GM19023 (cell line): ENCODE measurements around the gene NCSTN.

Experiments
- ATAC-seq: cut with Tn5 transposase; IDR thresholded peaks from one replicate; pipeline ENCODE4 v1.9.1; 2021; ENCODE audit warnings: mild to moderate bottlenecking, moderate library complexity; ENCODE audit not compliant: unreplicated experiment

The NCSTN gene

GRCh38 chr1:160342953-160343869 lies at the start of gene NCSTN, which contains the start of gene COPA:
Gene NCSTN (plus strand): TSS chr1:160343383. CDS start chr1:160343397, 14 bp downstream.
Gene COPA (minus strand): TSS chr1:160343250. CDS start chr1:160343170, 80 bp downstream.
- peak; percentile 92 for ATAC-seq

- ATAC-seq = no peak
These were observed 47.1 kb upstream of the NCSTN start for GRCh38 chr1:160296036-160296435.

- no peak for ATAC-seq
These were observed 43.0 kb upstream of the NCSTN start for GRCh38 chr1:160300173-160300572.

GRCh38 chr1:160307118-160307791 lies 35.9 kb upstream of the NCSTN start:
- ATAC-seq = no peak

- no peak for ATAC-seq
These were observed 34.6 kb upstream of the NCSTN start for GRCh38 chr1:160308451-160309184.

- no peak for ATAC-seq
These were observed 34.0 kb upstream of the NCSTN start for GRCh38 chr1:160309185-160309557.

GRCh38 chr1:160309571-160309970 lies 33.6 kb upstream of the NCSTN start:
- ATAC-seq = no peak

- ATAC-seq = no peak
These were observed 27.8 kb upstream of the NCSTN start for GRCh38 chr1:160315359-160315758.

- ATAC-seq = no peak
These were observed 20.4 kb upstream of the NCSTN start for GRCh38 chr1:160322831-160323230.

GRCh38 chr1:160325252-160325651 lies 17.9 kb upstream of the NCSTN start:
- ATAC-seq = no peak

GRCh38 chr1:160326418-160326817 lies 16.8 kb upstream of the NCSTN start:
- ATAC-seq = no peak

- no peak for ATAC-seq
These were observed 15.0 kb upstream of the NCSTN start for GRCh38 chr1:160328184-160328583.

- no peak for ATAC-seq
These were observed 13.1 kb upstream of the NCSTN start for GRCh38 chr1:160330119-160330518.

GRCh38 chr1:160332516-160332915 lies 10.7 kb upstream of the NCSTN start:
- no peak for ATAC-seq

- no peak for ATAC-seq
These were observed 4.6 kb upstream of the NCSTN start for GRCh38 chr1:160338580-160338979.

- no peak for ATAC-seq
These were observed 3.0 kb upstream of the NCSTN start for GRCh38 chr1:160340146-160340545.

- no peak for ATAC-seq
These were observed 2.3 kb upstream of the NCSTN start for GRCh38 chr1:160340866-160341265.

GRCh38 chr1:160342526-160342925 lies 657 bp upstream of the NCSTN start:
- ATAC-seq = peak; percentile 2

- no peak for ATAC-seq
These were observed 1.1 kb downstream of the NCSTN start for GRCh38 chr1:160344241-160344640.

- no peak for ATAC-seq
These were observed 1.8 kb downstream of the NCSTN start for GRCh38 chr1:160344936-160345335.

- no peak for ATAC-seq
These were observed 3.3 kb downstream of the NCSTN start for GRCh38 chr1:160346463-160346862.
